HepG2 (cell line): ENCODE data around the gene SETD1B. TPM values are rescaled to one million over a fixed set of nuclear protein-coding genes. Genes with fewer than 3 reads are reported as not detected.

Experiments
- ARID2 ChIP-seq: sonication (generic); formaldehyde crosslinking; IDR thresholded peaks from 2 replicates; pipeline ENCODE4 v1.8.1; 2022; ENCODE audit warnings: mild to moderate bottlenecking, missing genetic modification reagents, borderline replicate concordance
- HINFP ChIP-seq: sonication (generic); formaldehyde crosslinking; IDR thresholded peaks from 2 replicates; pipeline ENCODE4 v1.4.0; 2020; ENCODE audit warnings: low read depth, mild to moderate bottlenecking, missing genetic modification reagents
- HMGXB4 ChIP-seq, 2 experiments: sonication (generic) in 1 of 2; formaldehyde crosslinking in 1 of 2; IDR thresholded peaks; 2 replicates each; pipeline versions ENCODE4 v1.4.0 to v1.6.1; 2018 to 2020; ENCODE audit warnings: missing genetic modification reagents in 2 of 2, borderline replicate concordance in 1 of 2, low read depth in 1 of 2, mild to moderate bottlenecking in 1 of 2, missing biosample characterization in 1 of 2
- JARID2 ChIP-seq: sonication (generic); formaldehyde crosslinking; IDR thresholded peaks from 2 replicates; pipeline ENCODE4 v1.8.1; 2023; ENCODE audit warnings: missing genetic modification reagents, inconsistent platforms; ENCODE audit not compliant: insufficient replicate concordance
- MTA1 ChIP-seq: sonication (generic); formaldehyde crosslinking; IDR thresholded peaks from 2 replicates; pipeline ENCODE4 v1.4.0; 2020; ENCODE audit warnings: missing genetic modification reagents, mild to moderate bottlenecking, borderline replicate concordance
- MTF1 ChIP-seq: sonication (generic); formaldehyde crosslinking; IDR thresholded peaks from 2 replicates; pipeline ENCODE4 v1.5.0; 2020; ENCODE audit warnings: missing genetic modification reagents
- POLR2G ChIP-seq: fragments of 200-400 bp; formaldehyde crosslinking; IDR thresholded peaks from 2 replicates; pipeline ENCODE4 v1.6.1; 2018; ENCODE audit warnings: mild to moderate bottlenecking, low read depth, low read length, moderate library complexity
- RBFOX2 ChIP-seq: fragments of 200-400 bp; formaldehyde crosslinking; IDR thresholded peaks from 2 replicates; pipeline ENCODE4 v1.6.1; 2017; ENCODE audit warnings: low read depth, mild to moderate bottlenecking, low read length
- REL ChIP-seq: sonication (generic); formaldehyde crosslinking; conservative IDR thresholded peaks from 2 replicates; pipeline ENCODE4 v1.8.0; 2022; ENCODE audit warnings: mild to moderate bottlenecking, missing genetic modification reagents, moderate library complexity
- TEAD3 ChIP-seq: optimal IDR thresholded peaks from 2 replicates; pipeline ENCODE3; 2016; ENCODE audit warnings: borderline replicate concordance
- ZBTB21 ChIP-seq: sonication (generic); formaldehyde crosslinking; IDR thresholded peaks from 2 replicates; pipeline ENCODE4 v1.4.0; 2020; ENCODE audit warnings: missing genetic modification reagents
- ZBTB7A ChIP-seq: sonication (generic); formaldehyde crosslinking; IDR thresholded peaks from 2 replicates; pipeline ENCODE4 v1.8.0; 2022; ENCODE audit warnings: mild to moderate bottlenecking, missing genetic modification reagents
- ZNF17 ChIP-seq: sonication (generic); formaldehyde crosslinking; IDR thresholded peaks from 2 replicates; pipeline ENCODE4 v1.5.0; 2020; ENCODE audit warnings: mild to moderate bottlenecking, missing genetic modification reagents
- ZNF563 ChIP-seq: sonication (generic); formaldehyde crosslinking; IDR thresholded peaks from 2 replicates; pipeline ENCODE4 v1.8.0; 2022; ENCODE audit warnings: mild to moderate bottlenecking, moderate library complexity, missing genetic modification reagents
- ZNF670 ChIP-seq: sonication (generic); formaldehyde crosslinking; IDR thresholded peaks from 2 replicates; pipeline ENCODE4 v1.8.0; 2022; ENCODE audit warnings: mild to moderate bottlenecking, missing genetic modification reagents, borderline replicate concordance
- ZNF678 ChIP-seq: sonication (generic); formaldehyde crosslinking; IDR thresholded peaks from 2 replicates; pipeline ENCODE4 v1.4.0; 2020; ENCODE audit warnings: mild to moderate bottlenecking, missing genetic modification reagents
- ZNF724P ChIP-seq: sonication (generic); formaldehyde crosslinking; IDR thresholded peaks from 2 replicates; pipeline ENCODE4 v1.8.0; 2022; ENCODE audit warnings: missing genetic modification reagents, borderline replicate concordance
- ZNF761 ChIP-seq: sonication (generic); formaldehyde crosslinking; conservative IDR thresholded peaks from 2 replicates; pipeline ENCODE4 v1.4.0; 2020; ENCODE audit warnings: mild to moderate bottlenecking, missing genetic modification reagents
- ZNF788 ChIP-seq: sonication (generic); formaldehyde crosslinking; IDR thresholded peaks from 2 replicates; pipeline ENCODE4 v1.5.0; 2020; ENCODE audit warnings: mild to moderate bottlenecking, missing genetic modification reagents, borderline replicate concordance
- ZNF879 ChIP-seq: sonication (generic); formaldehyde crosslinking; IDR thresholded peaks from 2 replicates; pipeline ENCODE4 v1.8.1; 2023; ENCODE audit warnings: missing genetic modification reagents
- polyA plus RNA-seq, 8 experiments: library from polyadenylated mRNA; depleted of rRNA in 3 of 8; stranded (reverse) in 7 of 8; unstranded in 1 of 8; fragments of >200 nt; fragmentation: Illumina TruSeq in 4 of 8; extraction: Trizol in 4 of 8; gene quantifications; 2 replicates each; pipeline versions ENCODE4 v1.2.1 to v1.2.3, GENCODE V29; 2011 to 2016; ENCODE audit warnings: low read depth in 4 of 8, missing spikeins in 1 of 8, mixed read lengths in 1 of 8; ENCODE audit not compliant: insufficient read depth in 1 of 8
- total RNA-seq, 5 experiments: library from RNA; depleted of rRNA; stranded (reverse); fragments of >200 nt; fragmentation: Illumina TruSeq; extraction: Trizol; gene quantifications; 2 replicates each; pipeline ENCODE4 v1.2.3, GENCODE V29; 2016; ENCODE audit warnings: low read depth in 1 of 5
- TF ChIP-seq, protein P1 (sequence below): sonication (generic); formaldehyde crosslinking; conservative IDR thresholded peaks from 2 replicates; pipeline ENCODE4 v1.8.1; 2023; ENCODE audit warnings: missing genetic modification reagents
- TF ChIP-seq, protein P2 (sequence below), 2 experiments: IDR thresholded peaks; 2 replicates each; pipeline ENCODE4 v1.6.1; 2011 to 2012; ENCODE audit warnings: low read length in 2 of 2, borderline replicate concordance in 1 of 2, low read depth in 1 of 2, mild to moderate bottlenecking in 1 of 2, moderate library complexity in 1 of 2

SETD1B gene
- total and polyA plus RNA-seq, 2 of the 13 experiments (the other 11 are each of a cell fraction or from before 2014, with no cell fraction given): 1.1 to 1.4 TPM

- TF ChIP-seq JARID2 (CRISPR knock-in tag) (peak; percentile 13), ZNF17 (CRISPR knock-in tag) (no peak), HINFP (CRISPR knock-in tag) (no peak), ZBTB21 (CRISPR knock-in tag) (no peak), REL (CRISPR knock-in tag) (no peak), ZNF678 (CRISPR knock-in tag) (0 out of 2 replicates have a peak, but pooled peaks have one; percentile 27), MTF1 (CRISPR knock-in tag) (no peak), RBFOX2 (peak; percentile 23), MTA1 (no peak), ZNF879 (CRISPR knock-in tag) (no peak), ZNF563 (CRISPR knock-in tag) (no peak), ZNF761 (CRISPR knock-in tag) (peak; percentile 7; the same call in 1 of the 2 replicates), TEAD3 (no peak), ZNF670 (CRISPR knock-in tag) (no peak), ZNF724P (no peak), ZBTB7A (CRISPR knock-in tag) (no peak), HMGXB4 (CRISPR knock-in tag; IDR thresholded peaks at IDR 0.05; ENCODE audit: borderline replicate concordance in 1 of 2, low read depth in 1 of 2) (0 out of 4 replicates have a peak, but pooled peaks of 1 of the 2 experiments have one; percentile 6), ARID2 (no peak), ZNF788 (CRISPR knock-in tag) (no peak), POLR2G (peak; percentile 51; the same call in 1 of the 2 replicates)
- TF ChIP-seq, protein P1, sequence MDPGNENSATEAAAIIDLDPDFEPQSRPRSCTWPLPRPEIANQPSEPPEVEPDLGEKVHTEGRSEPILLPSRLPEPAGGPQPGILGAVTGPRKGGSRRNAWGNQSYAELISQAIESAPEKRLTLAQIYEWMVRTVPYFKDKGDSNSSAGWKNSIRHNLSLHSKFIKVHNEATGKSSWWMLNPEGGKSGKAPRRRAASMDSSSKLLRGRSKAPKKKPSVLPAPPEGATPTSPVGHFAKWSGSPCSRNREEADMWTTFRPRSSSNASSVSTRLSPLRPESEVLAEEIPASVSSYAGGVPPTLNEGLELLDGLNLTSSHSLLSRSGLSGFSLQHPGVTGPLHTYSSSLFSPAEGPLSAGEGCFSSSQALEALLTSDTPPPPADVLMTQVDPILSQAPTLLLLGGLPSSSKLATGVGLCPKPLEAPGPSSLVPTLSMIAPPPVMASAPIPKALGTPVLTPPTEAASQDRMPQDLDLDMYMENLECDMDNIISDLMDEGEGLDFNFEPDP: no peak
- TF ChIP-seq, protein P2, sequence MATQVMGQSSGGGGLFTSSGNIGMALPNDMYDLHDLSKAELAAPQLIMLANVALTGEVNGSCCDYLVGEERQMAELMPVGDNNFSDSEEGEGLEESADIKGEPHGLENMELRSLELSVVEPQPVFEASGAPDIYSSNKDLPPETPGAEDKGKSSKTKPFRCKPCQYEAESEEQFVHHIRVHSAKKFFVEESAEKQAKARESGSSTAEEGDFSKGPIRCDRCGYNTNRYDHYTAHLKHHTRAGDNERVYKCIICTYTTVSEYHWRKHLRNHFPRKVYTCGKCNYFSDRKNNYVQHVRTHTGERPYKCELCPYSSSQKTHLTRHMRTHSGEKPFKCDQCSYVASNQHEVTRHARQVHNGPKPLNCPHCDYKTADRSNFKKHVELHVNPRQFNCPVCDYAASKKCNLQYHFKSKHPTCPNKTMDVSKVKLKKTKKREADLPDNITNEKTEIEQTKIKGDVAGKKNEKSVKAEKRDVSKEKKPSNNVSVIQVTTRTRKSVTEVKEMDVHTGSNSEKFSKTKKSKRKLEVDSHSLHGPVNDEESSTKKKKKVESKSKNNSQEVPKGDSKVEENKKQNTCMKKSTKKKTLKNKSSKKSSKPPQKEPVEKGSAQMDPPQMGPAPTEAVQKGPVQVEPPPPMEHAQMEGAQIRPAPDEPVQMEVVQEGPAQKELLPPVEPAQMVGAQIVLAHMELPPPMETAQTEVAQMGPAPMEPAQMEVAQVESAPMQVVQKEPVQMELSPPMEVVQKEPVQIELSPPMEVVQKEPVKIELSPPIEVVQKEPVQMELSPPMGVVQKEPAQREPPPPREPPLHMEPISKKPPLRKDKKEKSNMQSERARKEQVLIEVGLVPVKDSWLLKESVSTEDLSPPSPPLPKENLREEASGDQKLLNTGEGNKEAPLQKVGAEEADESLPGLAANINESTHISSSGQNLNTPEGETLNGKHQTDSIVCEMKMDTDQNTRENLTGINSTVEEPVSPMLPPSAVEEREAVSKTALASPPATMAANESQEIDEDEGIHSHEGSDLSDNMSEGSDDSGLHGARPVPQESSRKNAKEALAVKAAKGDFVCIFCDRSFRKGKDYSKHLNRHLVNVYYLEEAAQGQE (IDR thresholded peaks at IDR 0.05; ENCODE audit: borderline replicate concordance in 1 of 2, low read depth in 1 of 2, low read length in 2 of 2): no peak
Measured at GRCh38 chr12:121793440-121793837, 10.4 kb upstream of the SETD1B start, which contains the start of gene RHOF (continued).
